OCI-LY3 (cell line): ENCODE results near the gene ROCK1.

Experiments used
- H2AFZ ChIP-seq: fragments of 200-600, 300-600 bp; shearing (Covaris generic); 2 replicates; pipeline ENCODE4 v1.6.0; 2014; ENCODE audit warnings: antibody characterized with exemption, low read depth, low read length
- H3K27ac ChIP-seq: fragments of 200-600, 300-600 bp; sonication (generic); 2 replicates; pipeline ENCODE4 v1.5.1; 2014; ENCODE audit warnings: mild to moderate bottlenecking, low read length, moderate library complexity, mixed read lengths
- H3K27me3 ChIP-seq: fragments of 200-600, 300-600 bp; sonication (generic); 2 replicates; pipeline ENCODE4 v1.6.1; 2014; ENCODE audit warnings: low read depth, low read length, mixed read lengths
- H3K36me3 ChIP-seq: fragments of 200-600, 300-600 bp; sonication (generic); replicated peaks from 2 replicates; pipeline ENCODE3; 2014; ENCODE audit warnings: low read depth, low read length, mixed read lengths
- H3K4me1 ChIP-seq: fragments of 300-600, 200-600 bp; sonication (generic); 2 replicates; pipeline ENCODE4 v1.6.1; 2014; ENCODE audit warnings: low read length, mixed read lengths
- H3K4me2 ChIP-seq: fragments of 200-600, 300-600 bp; sonication (generic); 2 replicates; pipeline ENCODE4 v1.6.1; 2014; ENCODE audit warnings: low read length, mixed read lengths
- H3K4me3 ChIP-seq: fragments of 300-600, 200-600 bp; sonication (generic); 2 replicates; pipeline ENCODE4 v1.5.1; 2014; ENCODE audit warnings: antibody characterized with exemption, mild to moderate bottlenecking, low read length, moderate library complexity
- H3K79me2 ChIP-seq: fragments of 300-600, 200-600 bp; shearing (Covaris generic); 2 replicates; pipeline ENCODE4 v1.6.1; 2014; ENCODE audit warnings: mild to moderate bottlenecking, low read length, mixed read lengths
- H3K9ac ChIP-seq: fragments of 300-600, 200-600 bp; shearing (Covaris generic); 2 replicates; pipeline ENCODE4 v1.6.0; 2014; ENCODE audit warnings: mild to moderate bottlenecking, low read length, moderate library complexity
- H3K9me3 ChIP-seq: fragments of 200-600, 300-600 bp; shearing (Covaris generic); 2 replicates; pipeline ENCODE4 v1.6.1; 2014; ENCODE audit warnings: low read length, mixed read lengths; ENCODE audit not compliant: insufficient read depth
- H4K20me1 ChIP-seq: fragments of 200-600, 300-600 bp; sonication (generic); 2 replicates; pipeline ENCODE4 v1.6.1; 2016; ENCODE audit warnings: low read length, mixed read lengths; ENCODE audit not compliant: insufficient read depth
- EZH2phosphoT487 ChIP-seq: fragments of 200-600 bp; shearing (Covaris generic); IDR thresholded peaks from 2 replicates; pipeline ENCODE4 v1.6.1; 2018; ENCODE audit warnings: antibody characterized with exemption, mixed run types, low read depth
- TF ChIP-seq, protein P1 (sequence below): fragments of 200-600, 300-600 bp; sonication (generic); IDR thresholded peaks from 2 replicates; pipeline ENCODE4 v1.5.1; 2014; ENCODE audit warnings: antibody characterized with exemption, low read length, low read depth

Gene ROCK1

DNA sequence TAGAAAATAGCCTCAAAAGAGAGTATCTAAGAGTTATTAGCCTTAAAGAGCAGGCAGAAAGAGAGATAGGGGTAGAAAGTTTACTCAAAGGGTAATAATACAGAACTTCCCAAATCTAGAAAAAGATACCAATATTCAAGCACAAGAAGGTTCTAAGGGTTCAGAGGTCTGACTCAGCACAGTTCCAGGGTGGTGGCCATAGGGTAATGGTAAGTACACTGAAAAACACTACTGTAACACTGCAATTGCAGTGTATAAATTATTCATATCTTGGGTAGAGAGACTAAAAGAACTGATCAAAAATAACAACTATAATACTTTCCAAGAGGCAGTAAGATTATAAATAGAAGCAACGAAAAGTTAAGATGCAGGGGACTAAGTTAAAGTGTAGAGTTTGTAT lies 115.2 kb downstream of the ROCK1 start:
- TF ChIP-seq EZH2phosphoT487 = no peak
- Histone ChIP-seq H3K36me3 (peaks cover 16% of the 10 kb centered on the region), H3K79me2 (peaks cover 13% of the 10 kb centered on the region), H3K4me2 (no peak overlapping the region), H3K27me3 (no peaks in the 10 kb centered on the region), H3K4me1 (no peaks in the 10 kb centered on the region), H4K20me1 (no peaks in the 10 kb centered on the region), H3K9me3 (no peaks in the 10 kb centered on the region), H3K4me3 (no peak overlapping the region), H2AFZ (no peak overlapping the region), H3K27ac (no peak overlapping the region), H3K9ac (no peak overlapping the region)

DNA sequence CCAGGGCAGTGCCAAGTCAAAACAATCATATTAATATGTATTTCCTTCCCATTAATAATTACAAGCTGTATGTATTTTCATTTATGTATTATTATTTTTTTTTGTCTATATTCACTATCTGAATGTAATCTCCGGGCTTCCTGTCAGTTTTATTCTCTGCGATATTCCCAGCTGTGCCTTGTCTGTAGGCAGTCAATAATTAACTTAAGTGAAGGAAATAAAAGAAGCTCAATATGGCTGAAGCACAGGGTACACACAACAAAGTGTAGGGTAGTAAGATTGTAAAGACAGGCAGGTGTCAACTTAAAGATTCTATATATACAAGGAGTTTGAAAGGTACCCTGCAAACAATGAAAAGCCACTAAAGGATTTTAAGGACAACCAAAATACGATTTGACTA lies 122.9 kb downstream of the ROCK1 start:
- Histone ChIP-seq H3K36me3 (peaks cover 23% of the 10 kb centered on the region), H3K27me3 (no peaks in the 10 kb centered on the region), H3K9ac (no peak overlapping the region), H3K9me3 (no peaks in the 10 kb centered on the region), H4K20me1 (no peaks in the 10 kb centered on the region), H3K4me2 (no peak overlapping the region), H3K79me2 (no peaks in the 10 kb centered on the region), H2AFZ (no peak overlapping the region), H3K27ac (no peak overlapping the region), H3K4me3 (no peak overlapping the region), H3K4me1 (no peaks in the 10 kb centered on the region)
- no peak for TF ChIP-seq EZH2phosphoT487
- TF ChIP-seq, protein P1, sequence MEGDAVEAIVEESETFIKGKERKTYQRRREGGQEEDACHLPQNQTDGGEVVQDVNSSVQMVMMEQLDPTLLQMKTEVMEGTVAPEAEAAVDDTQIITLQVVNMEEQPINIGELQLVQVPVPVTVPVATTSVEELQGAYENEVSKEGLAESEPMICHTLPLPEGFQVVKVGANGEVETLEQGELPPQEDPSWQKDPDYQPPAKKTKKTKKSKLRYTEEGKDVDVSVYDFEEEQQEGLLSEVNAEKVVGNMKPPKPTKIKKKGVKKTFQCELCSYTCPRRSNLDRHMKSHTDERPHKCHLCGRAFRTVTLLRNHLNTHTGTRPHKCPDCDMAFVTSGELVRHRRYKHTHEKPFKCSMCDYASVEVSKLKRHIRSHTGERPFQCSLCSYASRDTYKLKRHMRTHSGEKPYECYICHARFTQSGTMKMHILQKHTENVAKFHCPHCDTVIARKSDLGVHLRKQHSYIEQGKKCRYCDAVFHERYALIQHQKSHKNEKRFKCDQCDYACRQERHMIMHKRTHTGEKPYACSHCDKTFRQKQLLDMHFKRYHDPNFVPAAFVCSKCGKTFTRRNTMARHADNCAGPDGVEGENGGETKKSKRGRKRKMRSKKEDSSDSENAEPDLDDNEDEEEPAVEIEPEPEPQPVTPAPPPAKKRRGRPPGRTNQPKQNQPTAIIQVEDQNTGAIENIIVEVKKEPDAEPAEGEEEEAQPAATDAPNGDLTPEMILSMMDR = no peak

DNA sequence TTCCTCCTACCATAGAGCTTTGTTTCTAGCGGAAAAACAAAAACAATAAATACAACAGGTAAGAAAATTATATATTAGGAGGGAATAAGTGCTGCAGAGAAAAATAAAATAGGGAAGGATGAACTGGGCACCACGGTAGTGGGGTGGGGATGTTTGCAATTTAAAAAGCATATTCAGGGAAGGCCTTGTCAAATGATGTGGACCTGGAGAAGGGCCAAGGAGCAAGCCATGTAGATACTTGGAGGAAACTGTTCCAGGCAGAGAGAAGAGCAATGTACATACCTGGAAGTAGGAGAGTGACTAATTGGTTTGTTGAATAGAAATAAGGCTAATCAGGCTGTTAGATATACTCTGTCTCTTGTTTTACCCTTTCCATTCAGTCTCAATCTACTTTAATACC lies 136.5 kb downstream of the ROCK1 start:
- Histone ChIP-seq H3K36me3 (peaks cover 15% of the 10 kb centered on the region), H2AFZ (no peak overlapping the region), H3K4me1 (peaks cover 6% of the 10 kb centered on the region; the same call in 1 of the 2 replicates), H3K9me3 (no peaks in the 10 kb centered on the region), H3K9ac (no peak overlapping the region), H3K79me2 (no peaks in the 10 kb centered on the region), H3K4me3 (no peak overlapping the region), H4K20me1 (peaks cover 2% of the 10 kb centered on the region; the same call in 1 of the 2 replicates), H3K4me2 (no peak overlapping the region), H3K27ac (no peak overlapping the region), H3K27me3 (no peaks in the 10 kb centered on the region)
- TF ChIP-seq, protein P1 = no peak
- TF ChIP-seq EZH2phosphoT487 = no peak

DNA sequence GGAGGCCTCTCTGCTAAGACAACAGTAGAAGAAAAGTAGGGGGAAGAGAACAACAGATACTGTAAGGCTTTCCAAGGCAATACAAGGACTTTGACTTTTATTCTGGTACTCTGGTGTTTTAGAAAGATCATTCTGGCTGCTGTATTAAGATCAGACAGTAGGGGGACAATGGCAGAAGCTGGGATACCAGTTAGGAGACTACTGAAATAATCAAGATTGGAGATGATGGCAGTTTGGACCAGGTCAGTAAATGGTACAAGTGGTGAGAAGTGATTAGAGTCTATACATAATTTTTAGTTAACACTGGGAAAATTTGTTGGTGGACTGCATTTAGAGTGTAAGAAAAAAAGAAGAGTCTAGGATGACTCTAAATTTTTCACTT lies 139.7 kb downstream of the ROCK1 start:
- H3K36me3 ChIP-seq = peaks cover 10% of the 10 kb centered on the region
- no peak overlapping the region for H3K4me3 ChIP-seq
- TF ChIP-seq, protein P1 = peak; percentile 40
- no peak for TF ChIP-seq EZH2phosphoT487
- no peaks in the 10 kb centered on the region for H3K27me3 ChIP-seq
- no peak overlapping the region for H3K27ac ChIP-seq
- peaks cover 6% of the 10 kb centered on the region; the same call in 1 of the 2 replicates for H3K4me1 ChIP-seq
- no peaks in the 10 kb centered on the region for H3K9me3 ChIP-seq
- peaks cover 2% of the 10 kb centered on the region; the same call in 1 of the 2 replicates for H4K20me1 ChIP-seq
- H3K9ac ChIP-seq = no peak overlapping the region
- no peak overlapping the region for H3K4me2 ChIP-seq
- no peak overlapping the region for H2AFZ ChIP-seq
- no peaks in the 10 kb centered on the region for H3K79me2 ChIP-seq
